ENCODE results near the gene ARHGEF11. TPM values are rescaled to one million over a fixed set of nuclear protein-coding genes. Genes with fewer than 3 reads are reported as not detected.

Gene ARHGEF11
- total RNA-seq, 4 donors from 2014 or later, result 36.5 to 54.2 (median 41.2) TPM

GRCh38 chr1:156901966-156902915 lies 143.3 kb downstream of the ARHGEF11 start:
- Histone ChIP-seq H3K9me3 (no peaks in the 10 kb centered on the region), H3K27ac (replicated peaks in 1 of 4) (peak overlapping the region in 1 of 4 donors; percentile 30), H3K27me3 (peaks cover 0 to 59% (median 0%) of the 10 kb centered on the region in 4 donors), H3K4me3 (no peak overlapping the region), H3K36me3 (peaks cover 0 to 25% (median 9%) of the 10 kb centered on the region in 4 donors), H3K4me1 (peaks cover 50 to 81% (median 60%) of the 10 kb centered on the region in 4 donors)
- DNase-seq (ENCODE audit: extremely low spot score), result no peak
- intact Hi-C loops (cut with DNase I), result no loop called here
- TF ChIP-seq POLR2AphosphoS5 (IDR thresholded peaks at IDR 0.05) (no peak), EP300 (IDR thresholded peaks at IDR 0.05) (no peak), CTCF (IDR thresholded peaks at IDR 0.05) (no peak), POLR2A (IDR thresholded peaks at IDR 0.05; ENCODE audit: low read depth) (no peak)
- 73% methylated on average over 16 of the region's 23 CpGs for WGBS

GRCh38 chr1:156901590-156901900 lies 144.0 kb downstream of the ARHGEF11 start:
- H3K4me1 ChIP-seq, result peaks cover 57 to 81% (median 61%) of the 10 kb centered on the region in 4 donors
- H3K27me3 ChIP-seq, result peaks cover 0 to 56% (median 0%) of the 10 kb centered on the region in 4 donors
- peaks cover 0 to 18% (median 5%) of the 10 kb centered on the region in 4 donors for H3K36me3 ChIP-seq
- DNase-seq (ENCODE audit: extremely low spot score), result no peak
- peak overlapping the region in 1 of 4 donors; percentile 30 for H3K27ac ChIP-seq (replicated peaks in 1 of 4)
- intact Hi-C loops (cut with DNase I), result no loop called here
- TF ChIP-seq CTCF (IDR thresholded peaks at IDR 0.05), result no peak
- TF ChIP-seq POLR2AphosphoS5 (IDR thresholded peaks at IDR 0.05), result no peak
- no peak for TF ChIP-seq POLR2A (IDR thresholded peaks at IDR 0.05; ENCODE audit: low read depth)
- TF ChIP-seq EP300 (IDR thresholded peaks at IDR 0.05), result no peak
- no peaks in the 10 kb centered on the region for H3K9me3 ChIP-seq
- WGBS, result 80% methylated on average over 4 of the region's 4 CpGs
- H3K4me3 ChIP-seq, result no peak overlapping the region

GRCh38 chr1:156900896-156901589 lies 144.5 kb downstream of the ARHGEF11 start:
- intact Hi-C loops (cut with DNase I), result no loop called here
- H3K27me3 ChIP-seq, result peaks cover 0 to 54% (median 0%) of the 10 kb centered on the region in 4 donors
- no peak overlapping the region for H3K4me3 ChIP-seq
- peaks cover 0 to 13% (median under 1%) of the 10 kb centered on the region in 4 donors for H3K36me3 ChIP-seq
- peaks cover 62 to 86% (median 66%) of the 10 kb centered on the region in 4 donors for H3K4me1 ChIP-seq
- TF ChIP-seq POLR2AphosphoS5 (IDR thresholded peaks at IDR 0.05), result no peak
- no peak for TF ChIP-seq EP300 (IDR thresholded peaks at IDR 0.05)
- no peaks in the 10 kb centered on the region for H3K9me3 ChIP-seq
- no peak for DNase-seq (ENCODE audit: extremely low spot score)
- H3K27ac ChIP-seq (replicated peaks in 1 of 4), result peak overlapping the region in 1 of 4 donors; percentile 30
- 67% methylated on average over 5 of the region's 6 CpGs for WGBS

- peaks cover 0 to 56% (median 0%) of the 10 kb centered on the region in 4 donors for H3K27me3 ChIP-seq
- no peak overlapping the region for H3K27ac ChIP-seq (replicated peaks in 1 of 4)
- H3K4me1 ChIP-seq, result peaks cover 65 to 95% (median 73%) of the 10 kb centered on the region in 4 donors
- H3K4me3 ChIP-seq, result no peak overlapping the region
- no peak for DNase-seq (ENCODE audit: extremely low spot score)
- WGBS, result 66% methylated on average over 12 of the region's 12 CpGs
- intact Hi-C loops (cut with DNase I), result no loop called here
- H3K9me3 ChIP-seq, result no peaks in the 10 kb centered on the region
- peaks cover 0 to 7% (median 0%) of the 10 kb centered on the region in 4 donors for H3K36me3 ChIP-seq
- TF ChIP-seq EP300 (IDR thresholded peaks at IDR 0.05), result no peak
- TF ChIP-seq POLR2A (IDR thresholded peaks at IDR 0.05; ENCODE audit: low read depth), result no peak
- TF ChIP-seq CTCF (IDR thresholded peaks at IDR 0.05), result no peak
- no peak for TF ChIP-seq POLR2AphosphoS5 (IDR thresholded peaks at IDR 0.05)
Measured at GRCh38 chr1:156899956-156900718, 145.4 kb downstream of the ARHGEF11 start.
